ENCODE data around the gene CACNB2. TPM values are rescaled to one million over a fixed set of nuclear protein-coding genes. Genes with fewer than 3 reads are reported as not detected.

The CACNB2 gene
- total and polyA plus RNA-seq, 2 experiments from 2014 or later, result 4.6 to 5.3 TPM

- Histone ChIP-seq H3K9me3 (ENCODE audit: low read depth) (no peaks in the 10 kb centered on the region), H3K4me3 (no peak overlapping the region), H2AFZ (no peak overlapping the region), H3K4me2 (no peak overlapping the region), H3K27ac (no peak overlapping the region), H3K4me1 (ENCODE audit: insufficient read depth) (no peaks in the 10 kb centered on the region), H3K9me2 (replicated peaks; ENCODE audit: insufficient read depth) (no peaks in the 10 kb centered on the region), H3K79me2 (no peaks in the 10 kb centered on the region), H3K27me3 (no peaks in the 10 kb centered on the region), H3K36me3 (replicated peaks; ENCODE audit: insufficient read depth, low read depth) (no peaks in the 10 kb centered on the region), H4K20me1 (ENCODE audit: insufficient read depth, poor library complexity, severe bottlenecking) (no peaks in the 10 kb centered on the region)
- TF ChIP-seq EZH2phosphoT487 (IDR thresholded peaks at IDR 0.05; ENCODE audit: low read depth, severe bottlenecking, unreplicated experiment) (no peak), EZH2 (IDR thresholded peaks at IDR 0.05; ENCODE audit: borderline replicate concordance) (no peak), CTCF (IDR thresholded peaks at IDR 0.05; ENCODE audit: poor library complexity) (no peak)
- WGBS (ENCODE audit: low lambda C conversion rate, missing lambda C conversion rate), result 39% methylated on average over 8 of the region's 8 CpGs
- DNase-seq (ENCODE audit: low spot score), result no peak
These were observed 194.1 kb downstream of the CACNB2 start for GRCh38 chr10:18334116-18334867.

GRCh38 chr10:18340496-18341051 lies 200.3 kb downstream of the CACNB2 start:
- Histone ChIP-seq H3K9me3 (ENCODE audit: low read depth) (no peaks in the 10 kb centered on the region), H4K20me1 (ENCODE audit: insufficient read depth, poor library complexity, severe bottlenecking) (no peaks in the 10 kb centered on the region), H3K36me3 (replicated peaks; ENCODE audit: insufficient read depth, low read depth) (no peaks in the 10 kb centered on the region), H2AFZ (peak overlapping the region; percentile 9), H3K79me2 (no peaks in the 10 kb centered on the region), H3K4me3 (no peak overlapping the region), H3K4me2 (peak overlapping the region; percentile 62), H3K27ac (no peak overlapping the region), H3K27me3 (no peaks in the 10 kb centered on the region), H3K9me2 (replicated peaks; ENCODE audit: insufficient read depth) (no peaks in the 10 kb centered on the region), H3K4me1 (ENCODE audit: insufficient read depth) (no peaks in the 10 kb centered on the region)
- DNase-seq (ENCODE audit: low spot score), result no peak
- no peak for TF ChIP-seq EZH2 (IDR thresholded peaks at IDR 0.05; ENCODE audit: borderline replicate concordance)
- no peak for TF ChIP-seq CTCF (IDR thresholded peaks at IDR 0.05; ENCODE audit: poor library complexity)
- no peak for TF ChIP-seq EZH2phosphoT487 (IDR thresholded peaks at IDR 0.05; ENCODE audit: low read depth, severe bottlenecking, unreplicated experiment)
- 48% methylated on average over 13 of the region's 13 CpGs for WGBS (ENCODE audit: low lambda C conversion rate, missing lambda C conversion rate)

- no peaks in the 10 kb centered on the region for H3K79me2 ChIP-seq
- no peak overlapping the region for H3K4me3 ChIP-seq
- no peaks in the 10 kb centered on the region for H3K9me2 ChIP-seq (replicated peaks; ENCODE audit: insufficient read depth)
- no peaks in the 10 kb centered on the region for H3K27me3 ChIP-seq
- H3K36me3 ChIP-seq (replicated peaks; ENCODE audit: insufficient read depth, low read depth), result no peaks in the 10 kb centered on the region
- peak overlapping the region; percentile 62 for H3K4me2 ChIP-seq
- DNase-seq (ENCODE audit: low spot score), result no peak
- H4K20me1 ChIP-seq (ENCODE audit: insufficient read depth, poor library complexity, severe bottlenecking), result no peaks in the 10 kb centered on the region
- no peak for TF ChIP-seq CTCF (IDR thresholded peaks at IDR 0.05; ENCODE audit: poor library complexity)
- TF ChIP-seq EZH2 (IDR thresholded peaks at IDR 0.05; ENCODE audit: borderline replicate concordance), result no peak
- no peak for TF ChIP-seq EZH2phosphoT487 (IDR thresholded peaks at IDR 0.05; ENCODE audit: low read depth, severe bottlenecking, unreplicated experiment)
- H3K4me1 ChIP-seq (ENCODE audit: insufficient read depth), result no peaks in the 10 kb centered on the region
- H3K9me3 ChIP-seq (ENCODE audit: low read depth), result no peaks in the 10 kb centered on the region
- no peak overlapping the region for H3K27ac ChIP-seq
- peak overlapping the region; percentile 9 for H2AFZ ChIP-seq
- 65% methylated on average over 1 of the region's 1 CpG for WGBS (ENCODE audit: low lambda C conversion rate, missing lambda C conversion rate)
These were observed 200.8 kb downstream of the CACNB2 start for GRCh38 chr10:18341055-18341454.

All from hepatocyte (in vitro differentiated cells).